HG03159 (cell line): ENCODE data around the gene SLC17A1.

ENCODE experiments used
- ATAC-seq: cut with Tn5 transposase; IDR thresholded peaks from one replicate; pipeline ENCODE4 v1.9.1; 2021; ENCODE audit warnings: mild to moderate bottlenecking, moderate library complexity; ENCODE audit not compliant: unreplicated experiment

SLC17A1 gene

GRCh38 chr6:25832670-25833069 lies 818 bp upstream of the SLC17A1 start:
- no peak for ATAC-seq

DNA sequence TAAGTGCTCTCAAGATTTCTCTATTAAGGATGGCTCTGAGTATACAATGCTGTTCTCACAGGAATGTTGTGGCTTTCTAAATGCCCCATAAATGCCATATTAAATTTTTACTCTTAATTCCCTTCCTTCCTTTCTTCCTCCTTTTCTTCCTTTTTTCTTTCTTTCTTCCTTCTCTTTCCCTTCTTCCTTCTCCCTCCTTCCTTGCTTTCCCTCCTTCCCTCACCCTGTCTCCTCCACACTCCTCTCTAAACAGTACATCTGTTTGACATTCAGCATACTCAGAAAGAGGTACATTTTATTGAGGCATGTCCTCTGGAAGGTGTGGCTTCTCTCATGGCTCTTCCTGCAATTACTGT lies 433 bp upstream of the SLC17A1 start:
- ATAC-seq = no peak

GRCh38 chr6:25830458-25830857 lies 1.4 kb downstream of the SLC17A1 start:
- no peak for ATAC-seq

DNA sequence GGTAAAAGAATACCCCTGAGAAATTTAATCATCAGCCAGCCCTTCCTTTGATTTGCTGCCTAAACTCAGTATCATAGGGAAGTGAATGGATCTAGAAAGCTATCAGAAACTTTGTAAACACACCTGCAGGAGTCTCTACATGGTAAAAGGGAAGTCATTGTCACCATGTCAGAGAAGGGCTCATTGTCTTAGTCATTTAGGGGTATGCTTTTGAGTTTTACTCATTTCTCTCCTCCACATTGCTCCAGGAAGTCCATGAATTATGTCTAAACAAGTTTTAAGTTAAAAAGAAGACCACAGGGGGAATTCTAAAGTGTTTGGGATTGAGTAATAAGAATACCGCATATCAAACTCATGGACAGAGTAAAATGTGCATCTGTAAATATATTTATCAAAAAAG lies 2.5 kb downstream of the SLC17A1 start:
- ATAC-seq = no peak

DNA sequence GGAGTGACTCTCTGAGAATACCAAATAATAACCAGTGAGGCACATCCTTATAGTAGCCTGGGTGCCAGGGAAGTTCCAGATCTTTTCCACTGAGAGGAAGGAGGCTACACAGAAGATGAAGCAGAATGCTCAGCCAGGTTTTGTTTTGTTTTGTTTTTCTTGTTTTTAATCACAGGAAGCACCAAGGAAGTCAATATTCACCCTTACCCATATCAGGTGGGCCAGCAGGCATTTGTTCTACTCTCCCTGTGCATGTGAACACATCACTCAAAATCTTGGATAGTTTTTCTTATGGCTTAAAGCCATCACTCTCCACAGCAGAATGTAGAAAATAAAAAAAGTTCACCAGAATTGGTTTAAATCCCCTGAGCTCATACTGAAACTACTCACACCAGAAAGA lies 10.5 kb downstream of the SLC17A1 start:
- no peak for ATAC-seq

DNA sequence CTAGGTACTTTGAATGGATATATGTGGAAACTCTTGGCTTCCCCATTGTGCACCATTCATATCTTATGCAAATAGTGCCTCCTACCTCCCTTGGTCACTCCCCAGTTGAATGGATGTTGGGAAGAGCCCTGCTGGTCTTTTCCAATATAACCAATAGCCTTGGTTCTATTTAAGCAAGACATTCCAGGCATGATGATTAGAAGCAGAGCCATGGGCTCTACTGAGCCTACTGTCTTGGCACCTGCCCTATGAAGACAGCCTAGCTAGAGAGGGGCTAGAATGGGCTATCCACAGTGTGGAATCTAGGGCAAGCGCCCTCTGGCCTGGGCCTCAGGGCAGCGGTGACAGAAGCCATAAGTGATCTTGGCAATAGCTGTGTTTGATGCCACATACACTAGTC lies 15.6 kb downstream of the SLC17A1 start:
- ATAC-seq = no peak

GRCh38 chr6:25815194-25815593 lies 16.7 kb downstream of the SLC17A1 start:
- no peak for ATAC-seq

GRCh38 chr6:25804804-25805203 lies 27.0 kb downstream of the SLC17A1 start:
- no peak for ATAC-seq

DNA sequence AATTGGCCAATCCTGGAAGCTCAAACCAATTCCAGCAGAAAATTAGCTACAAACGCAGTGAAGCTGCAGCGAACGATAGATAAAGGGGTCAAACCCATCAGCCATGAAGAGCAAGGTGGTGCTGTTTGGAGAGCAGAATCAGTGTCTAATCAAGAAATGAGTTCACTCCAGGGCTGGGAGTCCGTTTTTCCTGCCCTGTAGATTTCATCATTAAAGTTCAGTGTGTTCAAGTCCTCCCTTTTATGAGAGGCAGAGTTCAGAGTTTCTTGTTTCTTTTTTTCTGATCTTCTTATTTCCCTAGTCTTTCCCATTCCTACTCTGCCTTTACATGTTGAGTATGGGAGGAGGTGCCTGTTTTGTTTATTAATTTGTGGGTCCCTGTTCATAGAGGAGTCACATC lies 30.4 kb downstream of the SLC17A1 start:
- ATAC-seq = no peak

- ATAC-seq = no peak
Observed at GRCh38 chr6:25794784-25795183, 37.1 kb downstream of the SLC17A1 start.

DNA sequence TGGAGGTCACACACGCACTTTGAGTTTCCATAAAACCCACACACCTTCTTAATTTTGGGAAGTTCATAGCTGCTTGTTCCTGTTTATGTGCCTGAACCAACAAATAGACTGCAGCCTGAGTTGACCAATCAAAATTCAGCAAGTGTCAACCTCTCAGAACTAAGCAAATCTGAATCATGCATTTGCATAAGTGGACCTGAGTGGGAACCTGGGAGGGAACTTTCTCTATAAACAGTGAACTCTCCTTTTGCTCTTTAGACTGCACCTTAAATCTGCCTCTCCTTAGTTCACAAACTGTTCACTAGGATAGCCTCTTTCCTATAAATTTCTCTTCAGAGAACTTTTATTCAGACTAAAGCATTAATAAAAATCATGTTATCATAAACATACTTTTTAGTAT lies 37.9 kb downstream of the SLC17A1 start:
- no peak for ATAC-seq

GRCh38 chr6:25792016-25792415 lies 39.8 kb downstream of the SLC17A1 start:
- no peak for ATAC-seq

GRCh38 chr6:25789475-25789874 lies 42.4 kb downstream of the SLC17A1 start:
- no peak for ATAC-seq

- no peak for ATAC-seq
Observed at GRCh38 chr6:25788305-25788922, 43.4 kb downstream of the SLC17A1 start.

DNA sequence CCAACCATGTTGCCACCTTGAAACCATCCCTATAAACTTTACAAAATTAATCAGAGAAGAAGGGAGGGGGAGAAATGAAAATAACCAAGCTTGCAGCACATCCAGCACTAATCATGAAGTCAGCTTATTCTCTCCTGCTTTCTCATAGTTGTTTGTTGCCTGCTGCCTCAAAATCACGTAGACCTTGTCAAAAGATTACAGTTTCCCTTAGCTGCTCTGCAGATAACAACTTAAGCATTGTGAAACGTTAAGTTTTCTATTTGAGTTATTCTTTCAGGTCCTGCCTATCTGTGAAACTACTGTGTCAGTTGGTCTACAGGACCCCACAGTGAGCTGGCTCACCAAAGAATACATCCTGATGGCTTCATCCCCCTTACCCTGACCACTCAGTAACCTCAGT lies 44.4 kb downstream of the SLC17A1 start:
- no peak for ATAC-seq

DNA sequence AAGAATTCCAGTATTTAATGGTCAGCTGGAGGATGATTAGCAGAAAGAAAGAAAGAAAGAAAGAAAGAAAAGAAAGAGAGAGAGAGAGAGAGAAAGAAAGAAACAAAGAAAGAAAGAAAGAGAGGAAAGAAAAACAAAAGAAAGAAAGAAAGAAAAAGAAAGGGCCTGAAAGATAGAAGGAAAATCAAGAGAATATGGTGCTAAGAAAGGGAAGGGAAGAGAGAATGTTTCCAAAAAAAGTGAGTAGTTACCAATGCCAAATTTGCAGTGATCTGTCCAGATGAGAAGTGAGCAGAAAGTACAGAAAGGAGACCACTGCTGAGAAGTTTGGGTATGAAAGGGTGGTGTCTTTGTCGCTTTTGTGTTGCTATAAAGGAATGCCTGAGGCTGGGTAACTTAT lies 50.7 kb downstream of the SLC17A1 start:
- ATAC-seq = no peak

DNA sequence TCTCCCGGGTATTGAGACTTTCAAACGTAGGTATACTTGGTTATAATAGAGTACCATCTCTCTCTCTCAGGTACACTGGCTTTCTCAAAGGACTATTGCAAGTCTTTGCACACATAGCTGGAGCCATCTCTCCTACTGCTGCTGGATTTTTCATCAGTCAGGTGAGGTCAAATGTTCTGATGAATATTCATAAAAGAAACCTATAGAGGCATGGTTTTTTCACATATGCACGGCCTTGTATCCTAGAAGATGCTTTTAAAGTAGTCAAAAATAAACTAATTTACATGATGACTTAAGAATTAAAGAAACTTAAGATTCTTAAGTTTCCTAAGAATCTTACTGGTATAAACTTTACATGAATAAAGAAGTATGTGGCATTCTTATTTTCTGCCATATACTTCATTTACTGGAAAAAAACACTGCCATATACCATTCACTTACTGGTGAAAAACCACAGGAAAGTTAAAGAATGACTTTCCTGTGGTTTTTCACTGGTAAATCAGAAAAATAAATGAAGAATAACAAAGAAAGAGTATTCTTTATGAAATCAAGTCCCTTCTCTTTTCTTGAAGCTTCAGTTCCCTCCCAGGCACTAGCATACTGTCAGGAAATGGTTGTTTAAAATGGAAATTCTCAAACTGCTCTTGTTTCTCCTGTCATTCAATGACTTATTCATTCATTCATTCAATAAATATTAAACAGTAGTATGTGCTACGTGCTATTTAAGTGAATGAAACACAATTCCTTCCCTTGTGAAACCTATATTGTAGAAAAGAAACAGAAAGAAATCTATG lies 53.8 kb downstream of the SLC17A1 start:
- no peak for ATAC-seq

GRCh38 chr6:25777031-25777430 lies 54.8 kb downstream of the SLC17A1 start:
- no peak for ATAC-seq

DNA sequence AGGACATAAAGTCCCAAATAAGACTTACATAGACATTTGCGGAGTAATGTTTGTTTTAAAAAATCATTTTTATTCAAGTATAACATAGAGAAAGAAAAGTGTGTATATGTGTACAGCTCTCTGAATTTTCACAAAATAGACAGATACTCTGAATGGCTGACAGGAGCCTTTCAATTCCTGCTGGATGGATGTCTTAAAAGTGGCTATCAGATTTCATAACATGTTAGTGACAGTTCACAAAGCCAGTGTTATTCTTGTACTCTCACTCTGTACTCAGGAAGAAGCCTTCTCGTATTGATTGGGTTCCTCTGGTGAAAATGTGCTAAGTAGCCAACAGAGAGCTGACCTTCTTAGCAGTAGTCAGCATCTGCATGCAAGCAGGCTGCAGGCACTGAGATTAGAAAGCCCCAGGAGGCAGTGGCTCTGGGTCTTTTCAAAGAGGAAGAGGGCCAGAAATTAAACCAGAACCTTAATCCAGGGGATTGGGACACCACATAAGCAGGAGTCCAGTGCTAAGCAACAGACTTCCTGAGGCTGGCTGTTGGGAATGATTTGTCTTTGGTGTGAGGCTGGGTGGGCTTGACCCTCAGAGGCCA lies 57.6 kb downstream of the SLC17A1 start:
- no peak for ATAC-seq

DNA sequence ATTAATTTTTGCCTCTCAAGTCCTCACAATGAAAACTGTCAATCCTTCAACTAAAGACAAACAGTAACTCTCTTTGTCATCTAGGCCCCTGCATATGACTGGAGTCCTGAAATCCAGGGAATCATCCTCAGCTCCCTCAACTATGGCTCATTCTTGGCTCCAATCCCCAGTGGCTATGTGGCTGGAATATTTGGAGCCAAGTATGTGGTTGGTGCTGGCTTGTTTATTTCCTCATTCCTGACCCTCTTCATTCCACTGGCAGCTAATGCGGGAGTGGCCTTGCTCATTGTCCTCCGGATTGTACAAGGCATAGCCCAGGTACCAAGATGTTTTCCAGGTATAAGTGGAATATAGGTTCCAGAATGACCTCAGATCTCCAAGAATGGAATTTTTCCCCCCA lies 61.9 kb downstream of the SLC17A1 start:
- no peak for ATAC-seq

- no peak for ATAC-seq
Observed at GRCh38 chr6:25768566-25768965, 63.3 kb downstream of the SLC17A1 start.

GRCh38 chr6:25764611-25765010 lies 67.2 kb downstream of the SLC17A1 start:
- ATAC-seq = no peak
